ENCODE data around the gene ECT2L.

Gene ECT2L

GRCh38 chr6:138868181-138868580 is 72.3 kb downstream of the ECT2L start:
- no peaks in the 10 kb centered on the region for H3K27me3 ChIP-seq (ENCODE audit: insufficient read depth, poor library complexity, severe bottlenecking)
- H3K27ac ChIP-seq (replicated peaks): no peak overlapping the region
- TF ChIP-seq CTCF (IDR thresholded peaks at IDR 0.05; ENCODE audit: insufficient read depth, low read length): no peak
- no peak overlapping the region for H3K4me3 ChIP-seq (replicated peaks; ENCODE audit: insufficient read depth, low read length)
- DNase-seq (ENCODE audit: low read depth in 1 of 2, low spot score in 1 of 2): no peak

GRCh38 chr6:138869398-138869797 is 73.5 kb downstream of the ECT2L start:
- no peak for DNase-seq (ENCODE audit: low read depth in 1 of 2, low spot score in 1 of 2)
- no peak for TF ChIP-seq CTCF (IDR thresholded peaks at IDR 0.05; ENCODE audit: insufficient read depth, low read length)

GRCh38 chr6:138873191-138873590 is 77.3 kb downstream of the ECT2L start:
- no peak for DNase-seq (ENCODE audit: low read depth in 1 of 2, low spot score in 1 of 2)
- Histone ChIP-seq H3K27ac (replicated peaks) (no peak overlapping the region), H3K4me3 (replicated peaks; ENCODE audit: insufficient read depth, low read length) (no peak overlapping the region), H3K27me3 (ENCODE audit: insufficient read depth, poor library complexity, severe bottlenecking) (no peaks in the 10 kb centered on the region)
- TF ChIP-seq POLR2AphosphoS5 (IDR thresholded peaks at IDR 0.05; ENCODE audit: low read depth): no peak
- no peak for TF ChIP-seq CTCF (IDR thresholded peaks at IDR 0.05; ENCODE audit: insufficient read depth, low read length)
- no peak for TF ChIP-seq GABPA (IDR thresholded peaks at IDR 0.05; ENCODE audit: low read depth)
- no peak for TF ChIP-seq REST (IDR thresholded peaks at IDR 0.05; ENCODE audit: insufficient replicate concordance, low read depth)
- TF ChIP-seq SPI1 (IDR thresholded peaks at IDR 0.05; ENCODE audit: borderline replicate concordance, low read depth): no peak

More at GRCh38 chr6:138869398-138869797, 73.5 kb downstream of the ECT2L start:
- Histone ChIP-seq H3K27me3 (ENCODE audit: insufficient read depth, poor library complexity, severe bottlenecking) (no peaks in the 10 kb centered on the region), H3K4me3 (replicated peaks; ENCODE audit: insufficient read depth, low read length) (no peak overlapping the region), H3K27ac (replicated peaks) (no peak overlapping the region)

GRCh38 chr6:138882369-138883017 is 86.6 kb downstream of the ECT2L start:
- TF ChIP-seq REST (IDR thresholded peaks at IDR 0.05; ENCODE audit: insufficient replicate concordance, low read depth) (no peak), POLR2AphosphoS5 (IDR thresholded peaks at IDR 0.05; ENCODE audit: low read depth) (no peak), SPI1 (IDR thresholded peaks at IDR 0.05; ENCODE audit: borderline replicate concordance, low read depth) (no peak), GABPA (IDR thresholded peaks at IDR 0.05; ENCODE audit: low read depth) (no peak), CTCF (IDR thresholded peaks at IDR 0.05; ENCODE audit: insufficient read depth, low read length) (no peak)
- Histone ChIP-seq H3K27me3 (ENCODE audit: insufficient read depth, poor library complexity, severe bottlenecking) (no peaks in the 10 kb centered on the region), H3K4me3 (replicated peaks; ENCODE audit: insufficient read depth, low read length) (no peak overlapping the region), H3K27ac (replicated peaks) (no peak overlapping the region)
- DNase-seq (ENCODE audit: low read depth in 1 of 2, low spot score in 1 of 2): no peak

Data from HL-60 (cell line).